Muscle of leg (tissue), 16 donors: Measurements from ENCODE around the gene WNT2B. TPM values are rescaled to one million over a fixed set of nuclear protein-coding genes. Genes with fewer than 3 reads are reported as not detected.
"Not testable (repeated sequence)": the region's sequence is repeated elsewhere in the genome, so short reads cannot be mapped to it uniquely, and the experiment has no call there.

ENCODE experiments used
- DNase-seq: peaks from one replicate; pipeline ENCODE4 v3.0.0; 2013
- H3K27ac ChIP-seq: one replicate; pipeline ENCODE4 v1.5.1; 2013; ENCODE audit warnings: mild to moderate bottlenecking, low read length, control low read depth
- H3K27me3 ChIP-seq: one replicate; pipeline ENCODE4 v1.6.1; 2013; ENCODE audit warnings: low read length; ENCODE audit not compliant: control insufficient read depth, insufficient read depth
- H3K36me3 ChIP-seq: one replicate; pipeline ENCODE4 v1.6.1; 2013; ENCODE audit warnings: low read length; ENCODE audit not compliant: control insufficient read depth, insufficient read depth
- H3K4me1 ChIP-seq: one replicate; pipeline ENCODE4 v1.6.1; 2013; ENCODE audit warnings: low read length; ENCODE audit not compliant: control insufficient read depth, insufficient read depth
- H3K4me3 ChIP-seq: one replicate; pipeline ENCODE4 v1.5.1; 2013; ENCODE audit warnings: low read length, control low read depth
- H3K9me3 ChIP-seq: replicated peaks from 2 replicates; pipeline ENCODE4 v1.6.1; 2013; ENCODE audit warnings: low read depth, low read length; ENCODE audit not compliant: control insufficient read depth
- WGBS: methylation state at CpG from one replicate; pipeline ENCODE4 v1.1.5; 2013; ENCODE audit warnings: missing lambda C conversion rate; ENCODE audit not compliant: insufficient coverage; 5-methylcytosine and 5-hydroxymethylcytosine counted together
- long read RNA-seq, 11 donors: transcript quantifications; one replicate each; lab custom pipeline, GENCODE V29; 2026
- polyA plus RNA-seq, 8 donors: library from polyadenylated mRNA; unstranded; fragments of 120-200 nt; gene quantifications; one replicate each; pipeline versions ENCODE4 v1.2.1 to v1.2.3, GENCODE V29; 2013; ENCODE audit warnings: inconsistent platforms in 1 of 8, low replicate concordance in 1 of 8; ENCODE audit not compliant: insufficient read length in 8 of 8, insufficient read depth in 1 of 8
- total RNA-seq: library from RNA; stranded (reverse); fragments of 120-200 nt; gene quantifications from one replicate; pipeline ENCODE4 v1.2.4, GENCODE V29; 2013

The WNT2B gene
- total RNA-seq (7.8 TPM), polyA plus RNA-seq (1 to 10 TPM; 2.6 to 6.4 (median 3.9) TPM)
- long read RNA-seq, donor 1: 0 reads
- long read RNA-seq, donor 2: 0 reads
- long read RNA-seq, donor 3, partial matches to known transcripts: 0 of 2 reads
- long read RNA-seq, donor 3, other reads (novel, unspliced or antisense): 0 of 2 reads
- long read RNA-seq, donor 4, partial matches to known transcripts: 0 of 1 reads
- long read RNA-seq, donor 4, other reads (novel, unspliced or antisense): 0 of 1 reads
- long read RNA-seq, donor 5, partial matches to known transcripts: 5 of 8 reads
- long read RNA-seq, donor 5, other reads (novel, unspliced or antisense): 0 of 8 reads
- long read RNA-seq, donor 6: 0 reads
- long read RNA-seq, donor 7, partial matches to known transcripts: 0 of 1 reads
- long read RNA-seq, donor 7, other reads (novel, unspliced or antisense): 0 of 1 reads
- long read RNA-seq, donor 8, partial matches to known transcripts: 0 of 1 reads
- long read RNA-seq, donor 8, other reads (novel, unspliced or antisense): 0 of 1 reads
- long read RNA-seq, donor 9, partial matches to known transcripts: 5 of 7 reads
- long read RNA-seq, donor 9, other reads (novel, unspliced or antisense): 0 of 7 reads
- long read RNA-seq, donor 10, partial matches to known transcripts: 0 of 1 reads
- long read RNA-seq, donor 10, other reads (novel, unspliced or antisense): 0 of 1 reads
- long read RNA-seq, donor 11, transcript WNT2B-202 (5 exons, 3,818 nt): major isoform, 5 of 10 reads
- long read RNA-seq, donor 11, partial matches to known transcripts: 5 of 10 reads
- long read RNA-seq, donor 11, other reads (novel, unspliced or antisense): 0 of 10 reads

DNA sequence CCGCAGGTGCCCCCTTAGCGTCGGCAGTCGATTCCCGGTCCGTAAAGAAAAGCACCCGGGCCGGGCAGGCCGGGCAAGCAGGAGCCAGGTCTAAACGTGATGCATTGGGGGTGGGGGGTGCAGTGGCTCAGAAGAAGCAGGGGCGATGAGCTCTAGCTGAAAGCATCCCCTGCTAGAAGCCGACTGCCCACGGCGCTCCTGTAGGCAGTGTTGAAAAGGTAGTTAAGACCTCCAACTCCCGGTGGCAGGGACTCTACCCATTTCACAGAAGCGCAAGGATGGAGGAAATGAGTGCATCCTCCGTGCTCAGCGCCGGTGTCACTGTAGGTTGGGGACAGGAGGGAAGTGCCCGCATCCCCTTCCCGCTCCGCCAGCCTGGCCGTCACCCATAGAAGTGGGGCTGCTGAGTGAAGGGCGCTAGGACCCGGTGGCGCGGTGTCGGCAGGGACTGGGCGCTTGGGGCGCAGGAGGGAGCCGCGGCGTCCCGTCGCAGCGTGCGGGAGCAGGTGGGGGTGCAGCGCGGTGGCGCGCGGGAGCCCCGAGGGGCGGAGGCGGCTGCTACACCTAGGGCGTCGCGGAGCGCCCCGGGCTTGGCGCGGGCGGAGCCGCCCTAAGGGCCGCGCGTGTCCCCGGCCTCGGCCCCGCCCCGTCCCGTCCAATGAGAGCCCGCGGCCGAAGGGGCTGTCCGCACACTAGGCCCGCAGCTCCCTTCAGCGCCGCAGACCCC is at the start of gene WNT2B:
TSS of gene WNT2B (plus strand) at position 688 of the 727 bp plus-strand sequence. CDS start 298 bp downstream, outside the sequence.
- Histone ChIP-seq H3K27me3 (peaks cover 86% of the 10 kb centered on the region), H3K4me1 (peaks cover 27% of the 10 kb centered on the region), H3K9me3 (no peaks in the 10 kb centered on the region), H3K4me3 (peak within 1 kb of the TSS; percentile 41), H3K36me3 (no peaks in the 10 kb centered on the region), H3K27ac (no peak within 1 kb of the TSS)
- under 1% methylated on average over 69 of the region's 69 CpGs for WGBS
- DNase-seq: peak; percentile 35

DNA sequence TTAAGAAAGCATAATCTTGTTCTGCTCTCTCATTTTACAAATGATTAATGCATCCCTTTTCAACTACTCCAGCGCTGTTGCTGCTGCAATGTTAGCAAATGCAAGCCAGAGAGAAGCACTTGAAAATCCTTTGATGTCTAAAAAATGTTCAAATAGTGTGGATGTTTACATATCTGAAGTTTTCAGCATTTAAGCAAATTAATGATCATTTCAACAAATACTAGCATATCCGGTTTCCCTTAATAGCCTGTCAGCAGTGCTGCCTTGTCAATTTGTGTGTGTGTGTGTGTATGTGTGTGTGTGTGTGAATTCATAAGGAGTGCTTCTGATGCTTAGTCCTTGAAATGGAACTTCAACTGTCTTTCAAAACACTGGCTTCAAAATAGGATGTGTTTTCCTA is 48.1 kb upstream of the WNT2B start:
- Histone ChIP-seq H3K4me1 (peaks cover 2% of the 10 kb centered on the region), H3K36me3 (peaks cover 30% of the 10 kb centered on the region), H3K27ac (no peak overlapping the region), H3K27me3 (no peaks in the 10 kb centered on the region), H3K4me3 (no peak overlapping the region), H3K9me3 (no peaks in the 10 kb centered on the region)
- DNase-seq: no peak
- no CpG with 5 or more reads among the region's 2 CpGs for whole genome bisulfite sequencing

DNA sequence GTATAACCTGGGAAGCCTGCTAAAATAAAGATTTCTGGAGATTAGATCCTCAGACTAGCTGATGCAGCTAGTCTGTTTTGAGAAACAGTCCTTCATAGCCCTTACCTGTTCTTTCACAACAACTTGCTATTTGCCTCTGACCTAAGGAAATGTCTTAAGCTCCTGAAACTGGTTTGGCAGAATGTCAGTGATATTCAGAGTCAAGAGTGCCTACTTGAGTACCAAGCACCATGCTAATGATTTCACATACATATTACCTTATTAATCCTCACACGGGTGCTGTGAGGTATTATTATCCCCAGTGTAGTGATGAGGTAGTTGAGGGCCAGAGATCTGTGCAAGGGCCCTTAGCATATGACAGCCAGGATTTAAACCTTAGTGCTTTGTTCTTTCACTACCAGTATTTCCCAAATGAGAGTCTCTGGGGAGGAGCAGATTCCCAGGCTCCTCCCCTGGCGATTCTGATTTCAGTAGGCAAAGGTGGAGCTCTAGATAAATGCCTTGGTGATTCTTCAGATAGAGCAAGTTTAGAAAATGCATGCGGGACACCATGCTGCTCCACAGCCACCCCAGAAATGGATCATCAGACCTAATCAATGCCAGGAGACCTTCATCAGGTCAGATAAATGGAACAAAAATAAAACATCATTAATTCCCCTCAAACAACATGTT is 47.4 kb upstream of the WNT2B start:
- Histone ChIP-seq H3K4me3 (no peak overlapping the region), H3K27ac (no peak overlapping the region), H3K9me3 (no peaks in the 10 kb centered on the region), H3K27me3 (no peaks in the 10 kb centered on the region), H3K36me3 (peaks cover 22% of the 10 kb centered on the region), H3K4me1 (peaks cover 7% of the 10 kb centered on the region)
- WGBS: no CpG with 5 or more reads among the region's 3 CpGs
- DNase-seq: no peak

DNA sequence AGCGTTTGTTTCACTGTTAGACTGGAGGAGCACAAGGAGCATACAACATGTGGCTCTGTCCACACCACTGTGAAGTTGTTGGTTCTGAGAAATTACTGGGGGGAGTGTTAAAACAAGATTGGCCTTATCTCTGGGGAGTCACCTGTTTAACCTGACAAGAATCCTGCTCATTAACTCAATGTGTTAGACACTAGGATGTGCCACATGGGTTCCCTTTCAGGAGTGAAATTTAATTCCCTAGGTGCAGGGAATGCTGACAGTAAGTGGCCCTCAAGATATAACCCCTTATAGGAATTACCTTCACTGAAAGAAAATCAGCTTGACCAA is 45.8 kb upstream of the WNT2B start:
- H3K27ac ChIP-seq: no peak overlapping the region
- DNase-seq: no peak
- H3K9me3 ChIP-seq: no peaks in the 10 kb centered on the region
- peaks cover 11% of the 10 kb centered on the region for H3K36me3 ChIP-seq
- H3K4me3 ChIP-seq: no peak overlapping the region
- 80% methylated on average over 1 of the region's 1 CpG for WGBS
- no peaks in the 10 kb centered on the region for H3K27me3 ChIP-seq
- H3K4me1 ChIP-seq: peaks cover 7% of the 10 kb centered on the region

DNA sequence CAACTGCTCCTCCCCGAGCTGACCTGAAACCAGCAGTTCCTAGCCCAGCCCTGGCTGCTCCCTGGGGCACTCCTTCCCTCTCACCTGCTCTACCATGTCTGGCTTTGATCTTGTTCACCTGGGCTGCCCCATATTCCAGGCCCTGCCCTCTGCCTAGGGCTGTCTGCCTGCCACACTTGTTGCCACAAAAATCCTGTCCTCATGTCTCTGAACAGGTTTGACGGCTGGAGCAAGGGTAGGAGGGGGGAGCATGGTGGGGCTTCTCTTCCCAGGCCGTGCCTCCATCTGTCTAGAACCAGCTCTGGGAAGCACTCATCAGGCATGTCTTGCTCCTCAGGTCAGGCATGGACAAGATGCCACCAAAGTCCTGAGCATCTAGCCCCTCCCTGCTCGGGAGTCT is 44.3 kb upstream of the WNT2B start:
- no peak overlapping the region for H3K27ac ChIP-seq
- peaks cover 7% of the 10 kb centered on the region for H3K4me1 ChIP-seq
- H3K36me3 ChIP-seq: peaks cover 6% of the 10 kb centered on the region
- 51% methylated on average over 2 of the region's 4 CpGs for WGBS
- no peaks in the 10 kb centered on the region for H3K27me3 ChIP-seq
- no peak for DNase-seq
- H3K4me3 ChIP-seq: no peak overlapping the region
- no peaks in the 10 kb centered on the region for H3K9me3 ChIP-seq

DNA sequence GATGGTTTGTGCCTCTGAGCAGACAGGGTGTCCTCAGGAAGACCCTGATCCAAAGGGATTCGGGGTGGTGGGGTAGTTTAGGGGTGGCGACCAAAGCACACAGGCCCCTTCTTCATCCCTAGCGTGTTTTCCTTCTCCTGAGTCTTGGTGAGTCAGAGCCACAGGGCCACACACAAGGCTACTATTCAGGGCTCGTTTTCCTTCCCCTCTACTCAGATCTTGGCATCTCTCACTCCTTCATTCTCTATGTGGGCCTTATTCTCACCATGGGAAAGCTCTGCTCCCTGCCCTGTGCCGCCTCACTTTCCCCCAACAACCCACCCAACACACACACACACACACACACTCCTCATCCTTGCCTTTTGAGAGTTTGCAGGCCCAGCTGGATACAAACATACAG is 43.6 kb upstream of the WNT2B start:
- WGBS: 52% methylated on average over 2 of the region's 5 CpGs
- peaks cover 6% of the 10 kb centered on the region for H3K36me3 ChIP-seq
- no peak overlapping the region for H3K4me3 ChIP-seq
- H3K27ac ChIP-seq: no peak overlapping the region
- DNase-seq: peak; percentile 21
- peaks cover 7% of the 10 kb centered on the region for H3K4me1 ChIP-seq
- no peaks in the 10 kb centered on the region for H3K27me3 ChIP-seq
- H3K9me3 ChIP-seq: no peaks in the 10 kb centered on the region

DNA sequence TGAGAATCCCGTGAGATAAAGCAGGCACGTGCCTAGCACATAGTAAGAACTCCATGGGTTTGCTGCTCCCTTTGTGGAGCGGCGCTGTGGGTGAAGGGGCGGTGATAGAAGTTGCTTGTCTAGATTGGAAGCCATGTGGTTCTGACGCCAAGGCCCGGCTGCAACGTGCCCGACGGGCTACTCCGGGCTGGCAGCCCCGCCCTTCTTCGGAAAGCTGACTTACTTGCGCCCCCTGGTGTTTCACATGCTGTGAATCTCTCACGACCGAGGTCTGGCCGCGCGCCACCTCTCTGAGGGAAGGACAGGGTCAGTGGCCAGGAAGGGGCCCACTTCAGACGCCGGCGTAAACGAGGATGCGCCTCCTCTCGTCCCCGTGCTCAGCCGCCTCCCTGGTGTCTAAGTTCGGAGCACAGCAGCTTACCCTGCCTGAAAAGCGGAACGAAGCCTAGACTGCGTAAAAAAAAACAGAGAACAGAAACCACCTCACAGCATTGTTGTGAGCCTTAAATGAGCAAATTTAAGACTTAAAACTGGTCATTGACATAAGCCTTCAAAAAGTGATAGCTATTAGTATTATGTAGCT is 42.6 kb upstream of the WNT2B start:
- 2% methylated on average over 27 of the region's 31 CpGs for WGBS
- Histone ChIP-seq H3K9me3 (no peaks in the 10 kb centered on the region), H3K4me3 (peak overlapping the region; percentile 47), H3K27me3 (no peaks in the 10 kb centered on the region), H3K27ac (peak overlapping the region; percentile 69), H3K36me3 (peaks cover 3% of the 10 kb centered on the region), H3K4me1 (peaks cover 7% of the 10 kb centered on the region)
- peak; percentile 97 for DNase-seq

DNA sequence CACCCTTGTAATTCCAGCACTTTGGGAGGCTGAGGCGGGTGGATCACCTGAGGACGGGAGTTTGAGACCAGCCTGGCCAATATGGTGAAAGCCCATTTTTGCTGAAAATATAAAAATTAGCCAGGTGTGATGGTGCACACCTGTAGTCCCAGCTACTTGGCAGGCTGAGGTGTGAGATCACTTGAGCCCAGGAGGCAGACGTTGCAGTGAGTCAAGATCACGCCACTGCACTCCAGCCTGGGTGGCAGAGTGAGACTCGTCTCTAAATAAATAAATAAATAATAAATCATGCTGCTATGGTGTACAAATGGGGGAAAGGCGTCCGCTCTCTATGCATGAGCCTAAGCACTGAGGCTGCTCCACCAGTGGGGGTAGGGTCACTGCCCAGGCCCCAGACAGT is 38.4 kb upstream of the WNT2B start:
- DNase-seq, H3K27me3 ChIP-seq, H3K4me3 ChIP-seq, H3K4me1 ChIP-seq, H3K27ac ChIP-seq, H3K9me3 ChIP-seq, H3K36me3 ChIP-seq: not testable (repeated sequence)
- WGBS: no CpG with 5 or more reads among the region's 7 CpGs

DNA sequence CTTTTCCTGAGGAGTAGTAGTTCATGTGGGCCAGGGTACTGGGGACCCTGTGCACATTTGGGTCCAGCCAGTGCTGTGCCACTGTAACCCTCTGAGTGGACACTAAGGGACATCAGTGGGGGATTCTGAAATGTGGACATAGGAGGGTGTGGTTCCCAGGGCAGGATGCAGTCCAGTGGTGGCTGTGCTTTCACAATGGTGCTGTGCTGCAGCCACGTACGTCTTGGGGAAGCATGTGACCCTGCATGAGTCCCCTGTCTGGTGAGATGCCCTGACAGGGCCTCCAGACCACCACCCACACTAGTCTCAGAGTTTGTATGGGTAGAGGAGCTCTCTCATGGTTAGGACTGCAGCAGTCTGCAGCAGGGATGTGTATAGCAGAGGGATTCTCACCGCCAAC is 37.8 kb upstream of the WNT2B start:
- no CpG with 5 or more reads among the region's 3 CpGs for WGBS

More for the DNA sequence above, 37.8 kb upstream of the WNT2B start:
- Histone ChIP-seq H3K36me3 (no peaks in the 10 kb centered on the region), H3K4me3 (no peak overlapping the region), H3K9me3 (no peaks in the 10 kb centered on the region), H3K4me1 (peaks cover 1% of the 10 kb centered on the region), H3K27me3 (no peaks in the 10 kb centered on the region), H3K27ac (no peak overlapping the region)
- DNase-seq: no peak
